Measurements from ENCODE around the gene KNDC1.

GRCh38 chr10:133225707-133226191 lies 65.7 kb downstream of the KNDC1 start:
- TF ChIP-seq CTCF (IDR thresholded peaks at IDR 0.05), result no peak
- TF ChIP-seq EZH2 (IDR thresholded peaks at IDR 0.05; ENCODE audit: borderline replicate concordance, insufficient read depth, low read depth, low read length, poor library complexity, severe bottlenecking), result no peak
